Mucosa of descending colon (tissue), 3 donors: ENCODE data around the gene PID1. TPM values are rescaled to one million over a fixed set of nuclear protein-coding genes. Genes with fewer than 3 reads are reported as not detected.

ENCODE experiments used
- ATAC-seq: fragments of 200-7000 bp; cut with Tn5 transposase; one replicate; pipeline ENCODE4 v1.9.1; 2020; ENCODE audit warnings: mild to moderate bottlenecking, moderate library complexity
- DNase-seq, 3 donors: peaks; one replicate each; pipeline ENCODE4 v3.0.0-alpha.2; 2020
- H3K36me3 ChIP-seq: fragments of 200-600 bp; one replicate; pipeline ENCODE4 v1.8.0; 2021; ENCODE audit warnings: low read depth, mild to moderate bottlenecking
- H3K4me1 ChIP-seq: fragments of 200-600 bp; one replicate; pipeline ENCODE4 v1.8.0; 2021; ENCODE audit warnings: low read depth, mild to moderate bottlenecking
- H3K4me3 ChIP-seq: fragments of 200-600 bp; one replicate; pipeline ENCODE4 v1.8.0; 2021; ENCODE audit warnings: mild to moderate bottlenecking
- H3K9me3 ChIP-seq: fragments of 200-600 bp; one replicate; pipeline ENCODE4 v1.8.0; 2021; ENCODE audit warnings: mild to moderate bottlenecking
- intact Hi-C, 2 donors: fragments of 100-400 bp; cut with DNase I in 1 of 2; cut with micrococcal nuclease in 1 of 2; formaldehyde crosslinking; loops; one replicate each; pipeline versions ENCODE4 v1.11.0 to v1.11.1; 2022; cut with DNase I, micrococcal nuclease
- total RNA-seq, 3 donors: library from RNA; stranded (reverse); fragmentation: NEBNext Ultra II Directional in 2 of 3; extraction: Animal tissue kit (Norgen Biotek cat#: 25700) in 2 of 3; gene quantifications; one replicate each; pipeline versions ENCODE4 v1.2.1 to v1.2.4, GENCODE V29; 2021 to 2023
- TF ChIP-seq, protein P1 (sequence below): fragments of 200-600 bp; IDR thresholded peaks from one replicate; pipeline ENCODE4 v1.8.0; 2022; ENCODE audit warnings: antibody characterized with exemption, mild to moderate bottlenecking
- donor health status: DM: no; HTN: no; CAD: no; lungs with moderate emphysema.
- donor health status: DM: no; HTN: no; CAD: no.
- donor health status: DM: no; HTN: yes; CAD: no.

PID1 gene
- total RNA-seq, 3 donors from 2014 or later = 49.3 to 60.8 (median 52.5) TPM

DNA sequence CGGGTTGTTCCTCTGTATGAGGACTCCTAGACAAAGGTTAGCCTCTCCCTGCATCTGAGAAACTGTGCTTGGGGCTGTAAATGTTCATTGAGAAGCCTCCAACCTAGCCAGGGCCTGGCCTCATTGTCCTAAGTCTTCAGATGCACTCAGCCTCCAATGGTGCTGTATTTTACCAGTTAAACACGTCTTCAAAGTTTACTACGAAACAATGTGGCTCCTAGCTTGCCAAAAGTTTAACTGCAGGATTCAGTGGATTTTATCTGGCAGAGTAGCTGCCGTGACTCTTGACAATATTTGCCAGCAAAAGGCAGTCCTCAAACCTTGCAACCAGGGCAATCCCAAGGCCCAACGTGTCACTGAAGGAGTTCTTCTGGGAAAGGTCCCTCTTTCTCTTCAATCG lies 1.1 kb downstream of the PID1 start:
- Histone ChIP-seq H3K4me3 (no peak overlapping the region), H3K9me3 (no peaks in the 10 kb centered on the region), H3K4me1 (peaks cover 19% of the 10 kb centered on the region), H3K36me3 (no peaks in the 10 kb centered on the region)
- peak in 1 of 3 donors; percentile 43 for DNase-seq
- TF ChIP-seq, protein P1, sequence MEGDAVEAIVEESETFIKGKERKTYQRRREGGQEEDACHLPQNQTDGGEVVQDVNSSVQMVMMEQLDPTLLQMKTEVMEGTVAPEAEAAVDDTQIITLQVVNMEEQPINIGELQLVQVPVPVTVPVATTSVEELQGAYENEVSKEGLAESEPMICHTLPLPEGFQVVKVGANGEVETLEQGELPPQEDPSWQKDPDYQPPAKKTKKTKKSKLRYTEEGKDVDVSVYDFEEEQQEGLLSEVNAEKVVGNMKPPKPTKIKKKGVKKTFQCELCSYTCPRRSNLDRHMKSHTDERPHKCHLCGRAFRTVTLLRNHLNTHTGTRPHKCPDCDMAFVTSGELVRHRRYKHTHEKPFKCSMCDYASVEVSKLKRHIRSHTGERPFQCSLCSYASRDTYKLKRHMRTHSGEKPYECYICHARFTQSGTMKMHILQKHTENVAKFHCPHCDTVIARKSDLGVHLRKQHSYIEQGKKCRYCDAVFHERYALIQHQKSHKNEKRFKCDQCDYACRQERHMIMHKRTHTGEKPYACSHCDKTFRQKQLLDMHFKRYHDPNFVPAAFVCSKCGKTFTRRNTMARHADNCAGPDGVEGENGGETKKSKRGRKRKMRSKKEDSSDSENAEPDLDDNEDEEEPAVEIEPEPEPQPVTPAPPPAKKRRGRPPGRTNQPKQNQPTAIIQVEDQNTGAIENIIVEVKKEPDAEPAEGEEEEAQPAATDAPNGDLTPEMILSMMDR = no peak
- peak; percentile 26 for ATAC-seq
- intact Hi-C loops = loop anchor here in 1 of 2 donors (5.0 kb wide), 1 partner anchor 138 kb away; no protein-coding TSS in a partner anchor

DNA sequence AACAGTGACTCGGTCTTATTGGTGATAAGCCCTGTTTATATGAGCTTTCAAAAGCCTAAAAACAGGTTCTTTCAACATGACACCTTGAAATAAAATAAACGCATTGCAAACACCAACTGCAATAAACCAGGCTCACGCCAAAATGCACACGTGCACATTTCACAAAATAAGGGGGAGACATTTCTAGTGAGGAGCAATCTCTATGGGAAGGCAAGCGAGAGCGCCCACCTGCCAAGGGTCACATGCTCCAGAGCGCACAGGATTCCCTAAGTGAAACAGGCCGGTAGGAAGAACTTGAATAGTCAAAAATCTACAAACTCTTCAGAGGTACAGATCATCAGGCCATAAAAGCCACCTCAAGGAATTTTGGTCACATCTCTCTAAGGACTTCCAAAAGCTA lies 1.9 kb downstream of the PID1 start:
- intact Hi-C loops = no loop called here
- Histone ChIP-seq H3K36me3 (no peaks in the 10 kb centered on the region), H3K9me3 (no peaks in the 10 kb centered on the region), H3K4me3 (no peak overlapping the region), H3K4me1 (peaks cover 19% of the 10 kb centered on the region)
- TF ChIP-seq, protein P1 = no peak
- ATAC-seq = no peak
- no peak for DNase-seq

DNA sequence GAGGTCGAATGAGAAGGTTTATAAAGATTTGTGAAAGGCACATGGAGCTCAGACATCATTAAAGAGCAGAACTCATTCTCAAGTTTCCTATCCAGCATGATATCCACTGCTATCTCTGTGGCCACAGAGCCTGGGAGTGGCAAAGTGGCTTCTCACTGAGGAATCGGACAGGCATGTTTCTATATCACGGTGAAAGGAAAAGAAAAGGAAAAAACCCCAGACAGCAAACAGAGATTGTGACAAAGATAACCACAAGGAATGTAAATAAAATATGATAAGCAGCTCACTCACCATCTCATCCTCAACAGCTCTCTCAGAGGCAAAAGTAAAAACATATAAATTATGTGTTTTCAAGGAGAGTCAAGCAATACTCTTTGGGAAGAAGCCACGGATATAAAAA lies 2.5 kb downstream of the PID1 start:
- no peaks in the 10 kb centered on the region for H3K9me3 ChIP-seq
- DNase-seq (no peak), ATAC-seq (no peak)
- TF ChIP-seq, protein P1 = no peak
- intact Hi-C loops = no loop called here
- peaks cover 17% of the 10 kb centered on the region for H3K4me1 ChIP-seq
- no peaks in the 10 kb centered on the region for H3K36me3 ChIP-seq
- H3K4me3 ChIP-seq = no peak overlapping the region

DNA sequence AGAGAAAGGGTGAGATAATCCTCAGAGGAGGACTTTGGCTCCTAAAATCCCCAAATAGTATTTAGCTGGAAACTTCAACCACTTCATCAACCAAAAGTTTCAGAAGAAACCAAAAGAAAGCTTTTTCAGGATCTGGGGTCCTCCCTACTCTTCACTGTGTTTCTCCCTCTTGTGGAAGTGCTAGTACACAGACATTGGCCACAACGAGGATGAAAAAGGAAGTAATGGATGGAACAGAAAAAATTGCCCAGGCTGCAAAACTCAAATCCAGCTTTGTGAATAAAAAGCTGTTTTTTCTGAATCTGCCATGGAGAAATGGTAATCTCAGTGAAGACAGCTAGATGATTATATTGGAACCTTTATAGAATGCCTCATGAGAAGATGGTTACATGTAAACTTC lies 4.0 kb downstream of the PID1 start:
- intact Hi-C loops = no loop called here
- TF ChIP-seq, protein P1 = no peak

DNA sequence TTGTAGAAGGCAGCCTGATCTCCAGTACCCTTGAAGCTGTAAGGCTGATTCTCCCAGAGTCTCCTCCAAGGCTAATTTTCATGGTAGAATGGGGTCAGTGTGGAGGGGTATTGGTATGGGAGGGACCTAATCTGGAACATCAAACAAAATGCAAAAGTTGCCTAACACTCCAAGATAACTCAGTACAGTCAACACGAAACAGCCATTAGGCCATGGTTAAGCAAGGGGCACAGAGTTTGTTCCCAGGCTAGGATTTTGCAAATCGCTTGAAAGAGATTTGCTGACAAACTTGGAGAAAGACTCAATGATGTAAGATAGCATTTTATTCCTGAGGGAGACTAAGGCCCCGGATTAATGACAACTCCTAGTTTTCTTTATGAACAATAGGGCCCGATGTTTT lies 5.4 kb downstream of the PID1 start:
- no peak for ATAC-seq
- no peak overlapping the region for H3K4me3 ChIP-seq

More for the DNA sequence above, 4.0 kb downstream of the PID1 start:
- Histone ChIP-seq H3K4me3 (no peak overlapping the region), H3K4me1 (peaks cover 9% of the 10 kb centered on the region), H3K36me3 (no peaks in the 10 kb centered on the region), H3K9me3 (no peaks in the 10 kb centered on the region)
- ATAC-seq (no peak), DNase-seq (no peak)

More for the DNA sequence above, 5.4 kb downstream of the PID1 start:
- intact Hi-C loops = no loop called here
- peaks cover 9% of the 10 kb centered on the region for H3K4me1 ChIP-seq
- H3K36me3 ChIP-seq = no peaks in the 10 kb centered on the region
- DNase-seq = no peak
- H3K9me3 ChIP-seq = peaks cover 5% of the 10 kb centered on the region
- TF ChIP-seq, protein P1 = no peak
